GM12878 (cell line): ENCODE results near the gene CHFR. TPM values are rescaled to one million over a fixed set of nuclear protein-coding genes. Genes with fewer than 3 reads are reported as not detected.

Experiments
- BRCA1 ChIP-seq: IDR thresholded peaks from 2 replicates; pipeline ENCODE4 v1.6.1; 2011; ENCODE audit warnings: low read depth, low read length, improper control_type of control experiment
- GABPA ChIP-seq: IDR thresholded peaks from 2 replicates; pipeline ENCODE4 v1.6.1; 2014; ENCODE audit warnings: antibody characterized with exemption, low read depth, mild to moderate bottlenecking, inconsistent platforms
- HDAC6 ChIP-seq: fragments of 200-600 bp; sonication (generic); IDR thresholded peaks from one replicate; pipeline ENCODE4 v1.8.0; 2017; ENCODE audit warnings: antibody characterized with exemption; ENCODE audit not compliant: unreplicated experiment
- IKZF1 ChIP-seq: fragments of 450-650 bp; conservative IDR thresholded peaks from 2 replicates; pipeline ENCODE4 v1.6.1; 2017; ENCODE audit warnings: antibody characterized with exemption, mild to moderate bottlenecking
- RAD51 ChIP-seq: fragments of 450-650 bp; IDR thresholded peaks from 2 replicates; pipeline ENCODE4 v1.6.1; 2016; ENCODE audit warnings: moderate library complexity, mild to moderate bottlenecking, inconsistent platforms
- ZNF24 ChIP-seq: fragments of 450-650 bp; IDR thresholded peaks from 2 replicates; pipeline ENCODE4 v1.6.1; 2017; ENCODE audit warnings: antibody characterized with exemption, mild to moderate bottlenecking
- polyA plus RNA-seq, 11 experiments: library from polyadenylated mRNA; depleted of rRNA in 4 of 11; unstranded in 6 of 11; stranded (reverse) in 5 of 11; fragments of >200 nt; fragmentation: Nextera tagmentation in 4 of 11; fragmentation: Illumina TruSeq in 1 of 11; extraction: Ambion mirVana in 4 of 11; extraction: Trizol in 1 of 11; gene quantifications; 1 replicate in 1 of 11; 2 replicates in 10 of 11; pipeline versions ENCODE4 v1.2.1 to v1.2.3, GENCODE V29; 2011 to 2016; ENCODE audit warnings: inconsistent platforms in 2 of 11, missing spikeins in 2 of 11, low read depth in 1 of 11
- total RNA-seq, 4 experiments: library from RNA; depleted of rRNA in 3 of 4; stranded (reverse); fragments of >200 nt in 3 of 4; fragmentation: Illumina TruSeq in 1 of 4; extraction: Trizol in 1 of 4; gene quantifications; 2 replicates each; pipeline versions ENCODE4 v1.2.1 to v1.2.3, GENCODE V29; 2013 to 2021
- TF ChIP-seq, protein P1 (sequence below): fragments of 150-350 bp; IDR thresholded peaks from 2 replicates; pipeline ENCODE4 v1.6.1; 2016; ENCODE audit warnings: low read depth, low read length
- TF ChIP-seq, protein P2 (sequence below): IDR thresholded peaks from 2 replicates; pipeline ENCODE4 v1.6.1; 2011; ENCODE audit warnings: mild to moderate bottlenecking, low read depth, low read length, moderate library complexity; ENCODE audit not compliant: insufficient replicate concordance
- TF ChIP-seq, protein P3 (sequence below): fragments of 450-650 bp; IDR thresholded peaks from 2 replicates; pipeline ENCODE4 v1.6.1; 2017; ENCODE audit warnings: low read depth, mild to moderate bottlenecking, moderate library complexity
- TF ChIP-seq, protein P4 (sequence below): fragments of 450-650 bp; conservative IDR thresholded peaks from 2 replicates; pipeline ENCODE4 v1.6.1; 2017; ENCODE audit warnings: mild to moderate bottlenecking, moderate library complexity
- TF ChIP-seq, protein P5 (sequence below): fragments of 450-650 bp; IDR thresholded peaks from 2 replicates; pipeline ENCODE4 v1.6.1; 2017; ENCODE audit warnings: mild to moderate bottlenecking, low read depth, inconsistent platforms; ENCODE audit not compliant: poor library complexity, severe bottlenecking
- TF ChIP-seq, protein P6 (sequence below): fragments of 450-650 bp; IDR thresholded peaks from 2 replicates; pipeline ENCODE4 v1.6.1; 2017; ENCODE audit warnings: mild to moderate bottlenecking
- TF ChIP-seq, protein P7 (sequence below): IDR thresholded peaks from 2 replicates; pipeline ENCODE4 v1.6.1; 2012; ENCODE audit warnings: low read depth, low read length, improper control_type of control experiment

Gene CHFR
- total and polyA plus RNA-seq, 10 of the 15 experiments (the other 5 are each of a cell fraction or from before 2014, with no cell fraction given), result 1.1 to 49.4 (median 34.4) TPM

DNA sequence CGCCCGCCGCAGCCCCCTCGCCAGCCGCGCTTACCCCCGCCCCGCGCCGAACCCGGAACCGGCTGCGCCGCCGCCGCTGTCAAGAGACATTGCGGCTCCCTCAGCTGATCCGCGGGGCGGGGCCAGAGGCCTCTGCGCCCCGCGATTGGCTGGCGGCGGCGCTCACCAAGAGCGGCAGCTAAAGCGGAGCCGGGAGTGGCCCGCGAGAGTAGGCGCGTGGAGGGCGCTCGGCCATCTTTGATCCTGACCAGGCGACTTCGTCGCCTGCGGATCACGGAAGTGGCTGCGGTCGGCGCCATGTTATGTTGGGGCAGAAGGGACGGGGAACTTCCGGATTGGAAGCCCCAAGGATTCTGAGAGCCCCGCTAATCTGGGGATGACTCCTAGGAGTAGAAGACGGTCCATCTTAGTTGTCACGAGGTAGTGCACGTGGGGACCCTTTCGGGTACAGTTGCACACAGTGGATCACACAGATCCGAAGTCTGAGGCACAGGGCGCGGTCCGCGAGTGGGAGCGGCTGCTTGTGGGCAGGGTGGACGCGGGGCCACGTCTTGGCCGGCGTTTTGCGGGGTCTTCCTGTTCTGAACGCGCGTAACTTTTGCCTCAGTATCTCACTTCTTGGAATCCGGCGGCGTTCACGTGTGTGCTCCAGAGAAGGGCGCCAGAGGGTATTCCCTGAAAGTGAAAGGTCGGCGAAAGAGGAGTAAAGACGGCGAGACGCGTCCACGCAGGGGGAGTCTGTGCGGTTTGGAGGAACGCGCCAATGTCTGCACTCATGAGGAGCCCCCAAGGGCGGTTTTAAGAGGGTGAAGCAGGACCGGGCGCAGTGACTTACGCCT is at the start of gene CHFR (continued):
- TF ChIP-seq, protein P1, sequence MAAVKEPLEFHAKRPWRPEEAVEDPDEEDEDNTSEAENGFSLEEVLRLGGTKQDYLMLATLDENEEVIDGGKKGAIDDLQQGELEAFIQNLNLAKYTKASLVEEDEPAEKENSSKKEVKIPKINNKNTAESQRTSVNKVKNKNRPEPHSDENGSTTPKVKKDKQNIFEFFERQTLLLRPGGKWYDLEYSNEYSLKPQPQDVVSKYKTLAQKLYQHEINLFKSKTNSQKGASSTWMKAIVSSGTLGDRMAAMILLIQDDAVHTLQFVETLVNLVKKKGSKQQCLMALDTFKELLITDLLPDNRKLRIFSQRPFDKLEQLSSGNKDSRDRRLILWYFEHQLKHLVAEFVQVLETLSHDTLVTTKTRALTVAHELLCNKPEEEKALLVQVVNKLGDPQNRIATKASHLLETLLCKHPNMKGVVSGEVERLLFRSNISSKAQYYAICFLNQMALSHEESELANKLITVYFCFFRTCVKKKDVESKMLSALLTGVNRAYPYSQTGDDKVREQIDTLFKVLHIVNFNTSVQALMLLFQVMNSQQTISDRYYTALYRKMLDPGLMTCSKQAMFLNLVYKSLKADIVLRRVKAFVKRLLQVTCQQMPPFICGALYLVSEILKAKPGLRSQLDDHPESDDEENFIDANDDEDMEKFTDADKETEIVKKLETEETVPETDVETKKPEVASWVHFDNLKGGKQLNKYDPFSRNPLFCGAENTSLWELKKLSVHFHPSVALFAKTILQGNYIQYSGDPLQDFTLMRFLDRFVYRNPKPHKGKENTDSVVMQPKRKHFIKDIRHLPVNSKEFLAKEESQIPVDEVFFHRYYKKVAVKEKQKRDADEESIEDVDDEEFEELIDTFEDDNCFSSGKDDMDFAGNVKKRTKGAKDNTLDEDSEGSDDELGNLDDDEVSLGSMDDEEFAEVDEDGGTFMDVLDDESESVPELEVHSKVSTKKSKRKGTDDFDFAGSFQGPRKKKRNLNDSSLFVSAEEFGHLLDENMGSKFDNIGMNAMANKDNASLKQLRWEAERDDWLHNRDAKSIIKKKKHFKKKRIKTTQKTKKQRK, result no peak
- TF ChIP-seq, protein P2, sequence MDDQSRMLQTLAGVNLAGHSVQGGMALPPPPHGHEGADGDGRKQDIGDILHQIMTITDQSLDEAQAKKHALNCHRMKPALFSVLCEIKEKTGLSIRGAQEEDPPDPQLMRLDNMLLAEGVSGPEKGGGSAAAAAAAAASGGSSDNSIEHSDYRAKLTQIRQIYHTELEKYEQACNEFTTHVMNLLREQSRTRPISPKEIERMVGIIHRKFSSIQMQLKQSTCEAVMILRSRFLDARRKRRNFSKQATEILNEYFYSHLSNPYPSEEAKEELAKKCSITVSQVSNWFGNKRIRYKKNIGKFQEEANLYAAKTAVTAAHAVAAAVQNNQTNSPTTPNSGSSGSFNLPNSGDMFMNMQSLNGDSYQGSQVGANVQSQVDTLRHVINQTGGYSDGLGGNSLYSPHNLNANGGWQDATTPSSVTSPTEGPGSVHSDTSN, result peak; percentile 79
- TF ChIP-seq HDAC6 (no peak), GABPA (peak; percentile 83), BRCA1 (peak; percentile 55; the same call in 1 of the 2 replicates), IKZF1 (peak; percentile 92), RAD51 (peak; percentile 75), ZNF24 (no peak)
- TF ChIP-seq, protein P3, sequence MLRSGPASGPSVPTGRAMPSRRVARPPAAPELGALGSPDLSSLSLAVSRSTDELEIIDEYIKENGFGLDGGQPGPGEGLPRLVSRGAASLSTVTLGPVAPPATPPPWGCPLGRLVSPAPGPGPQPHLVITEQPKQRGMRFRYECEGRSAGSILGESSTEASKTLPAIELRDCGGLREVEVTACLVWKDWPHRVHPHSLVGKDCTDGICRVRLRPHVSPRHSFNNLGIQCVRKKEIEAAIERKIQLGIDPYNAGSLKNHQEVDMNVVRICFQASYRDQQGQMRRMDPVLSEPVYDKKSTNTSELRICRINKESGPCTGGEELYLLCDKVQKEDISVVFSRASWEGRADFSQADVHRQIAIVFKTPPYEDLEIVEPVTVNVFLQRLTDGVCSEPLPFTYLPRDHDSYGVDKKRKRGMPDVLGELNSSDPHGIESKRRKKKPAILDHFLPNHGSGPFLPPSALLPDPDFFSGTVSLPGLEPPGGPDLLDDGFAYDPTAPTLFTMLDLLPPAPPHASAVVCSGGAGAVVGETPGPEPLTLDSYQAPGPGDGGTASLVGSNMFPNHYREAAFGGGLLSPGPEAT, result peak; percentile 83
- TF ChIP-seq, protein P4, sequence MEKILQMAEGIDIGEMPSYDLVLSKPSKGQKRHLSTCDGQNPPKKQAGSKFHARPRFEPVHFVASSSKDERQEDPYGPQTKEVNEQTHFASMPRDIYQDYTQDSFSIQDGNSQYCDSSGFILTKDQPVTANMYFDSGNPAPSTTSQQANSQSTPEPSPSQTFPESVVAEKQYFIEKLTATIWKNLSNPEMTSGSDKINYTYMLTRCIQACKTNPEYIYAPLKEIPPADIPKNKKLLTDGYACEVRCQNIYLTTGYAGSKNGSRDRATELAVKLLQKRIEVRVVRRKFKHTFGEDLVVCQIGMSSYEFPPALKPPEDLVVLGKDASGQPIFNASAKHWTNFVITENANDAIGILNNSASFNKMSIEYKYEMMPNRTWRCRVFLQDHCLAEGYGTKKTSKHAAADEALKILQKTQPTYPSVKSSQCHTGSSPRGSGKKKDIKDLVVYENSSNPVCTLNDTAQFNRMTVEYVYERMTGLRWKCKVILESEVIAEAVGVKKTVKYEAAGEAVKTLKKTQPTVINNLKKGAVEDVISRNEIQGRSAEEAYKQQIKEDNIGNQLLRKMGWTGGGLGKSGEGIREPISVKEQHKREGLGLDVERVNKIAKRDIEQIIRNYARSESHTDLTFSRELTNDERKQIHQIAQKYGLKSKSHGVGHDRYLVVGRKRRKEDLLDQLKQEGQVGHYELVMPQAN, result no peak; the same call in 1 of the 2 replicates
- TF ChIP-seq, protein P5, sequence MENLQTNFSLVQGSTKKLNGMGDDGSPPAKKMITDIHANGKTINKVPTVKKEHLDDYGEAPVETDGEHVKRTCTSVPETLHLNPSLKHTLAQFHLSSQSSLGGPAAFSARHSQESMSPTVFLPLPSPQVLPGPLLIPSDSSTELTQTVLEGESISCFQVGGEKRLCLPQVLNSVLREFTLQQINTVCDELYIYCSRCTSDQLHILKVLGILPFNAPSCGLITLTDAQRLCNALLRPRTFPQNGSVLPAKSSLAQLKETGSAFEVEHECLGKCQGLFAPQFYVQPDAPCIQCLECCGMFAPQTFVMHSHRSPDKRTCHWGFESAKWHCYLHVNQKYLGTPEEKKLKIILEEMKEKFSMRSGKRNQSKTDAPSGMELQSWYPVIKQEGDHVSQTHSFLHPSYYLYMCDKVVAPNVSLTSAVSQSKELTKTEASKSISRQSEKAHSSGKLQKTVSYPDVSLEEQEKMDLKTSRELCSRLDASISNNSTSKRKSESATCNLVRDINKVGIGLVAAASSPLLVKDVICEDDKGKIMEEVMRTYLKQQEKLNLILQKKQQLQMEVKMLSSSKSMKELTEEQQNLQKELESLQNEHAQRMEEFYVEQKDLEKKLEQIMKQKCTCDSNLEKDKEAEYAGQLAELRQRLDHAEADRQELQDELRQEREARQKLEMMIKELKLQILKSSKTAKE, result no peak
- TF ChIP-seq, protein P6, sequence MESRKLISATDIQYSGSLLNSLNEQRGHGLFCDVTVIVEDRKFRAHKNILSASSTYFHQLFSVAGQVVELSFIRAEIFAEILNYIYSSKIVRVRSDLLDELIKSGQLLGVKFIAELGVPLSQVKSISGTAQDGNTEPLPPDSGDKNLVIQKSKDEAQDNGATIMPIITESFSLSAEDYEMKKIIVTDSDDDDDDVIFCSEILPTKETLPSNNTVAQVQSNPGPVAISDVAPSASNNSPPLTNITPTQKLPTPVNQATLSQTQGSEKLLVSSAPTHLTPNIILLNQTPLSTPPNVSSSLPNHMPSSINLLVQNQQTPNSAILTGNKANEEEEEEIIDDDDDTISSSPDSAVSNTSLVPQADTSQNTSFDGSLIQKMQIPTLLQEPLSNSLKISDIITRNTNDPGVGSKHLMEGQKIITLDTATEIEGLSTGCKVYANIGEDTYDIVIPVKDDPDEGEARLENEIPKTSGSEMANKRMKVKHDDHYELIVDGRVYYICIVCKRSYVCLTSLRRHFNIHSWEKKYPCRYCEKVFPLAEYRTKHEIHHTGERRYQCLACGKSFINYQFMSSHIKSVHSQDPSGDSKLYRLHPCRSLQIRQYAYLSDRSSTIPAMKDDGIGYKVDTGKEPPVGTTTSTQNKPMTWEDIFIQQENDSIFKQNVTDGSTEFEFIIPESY, result no peak
- TF ChIP-seq, protein P7, sequence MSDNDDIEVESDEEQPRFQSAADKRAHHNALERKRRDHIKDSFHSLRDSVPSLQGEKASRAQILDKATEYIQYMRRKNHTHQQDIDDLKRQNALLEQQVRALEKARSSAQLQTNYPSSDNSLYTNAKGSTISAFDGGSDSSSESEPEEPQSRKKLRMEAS, result peak; percentile 74
